GF-D8 (cell line): ENCODE data around the gene CLPX.
"Not testable (repeated sequence)": the region's sequence is repeated elsewhere in the genome, so short reads cannot be mapped to it uniquely, and the experiment has no call there.

Experiments used
- DNase-seq: peaks from one replicate; lab custom pipeline; 2025; lab: John Stamatoyannopoulos, UW

Gene CLPX

DNA sequence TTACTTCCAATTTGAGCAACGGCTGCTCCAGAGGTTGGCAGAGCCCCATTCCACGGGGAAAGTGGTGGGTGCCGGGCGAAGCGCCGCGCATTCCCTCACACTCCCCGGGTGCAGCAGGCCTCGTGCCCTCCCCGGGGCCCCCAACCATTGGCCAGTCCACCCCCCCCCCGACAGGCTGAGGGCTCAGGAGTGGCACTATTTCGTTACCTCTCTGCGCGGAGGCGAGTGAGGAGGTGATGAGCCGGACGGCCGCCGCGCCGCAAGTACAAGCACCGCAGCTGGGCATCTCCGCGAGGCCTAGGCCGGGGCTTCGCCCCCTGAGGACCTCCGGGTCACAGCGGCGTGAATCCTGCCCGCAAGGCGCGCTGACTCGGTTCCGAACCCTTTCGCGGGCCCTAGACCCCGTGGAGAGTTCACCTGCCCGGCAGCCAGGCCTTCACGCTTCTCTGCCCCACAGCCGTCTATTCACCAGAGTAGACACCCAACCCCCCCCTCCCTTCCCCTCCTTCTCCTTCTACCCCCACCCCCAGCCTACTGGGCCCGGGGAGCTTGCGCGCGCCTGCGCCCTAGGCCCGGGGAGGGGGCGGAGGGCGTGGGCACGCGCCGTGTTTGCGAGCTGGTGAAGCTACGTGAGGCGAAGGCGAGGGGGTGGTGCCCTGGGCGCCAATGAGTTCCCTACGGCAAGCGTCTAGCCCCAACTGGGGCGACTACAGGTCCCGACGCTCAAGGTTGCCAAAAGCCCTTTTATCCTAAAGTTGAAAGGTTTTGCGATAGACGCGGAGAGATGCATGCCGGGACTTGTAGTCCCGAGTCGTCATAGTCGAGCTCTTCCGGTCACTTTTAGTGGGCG lies at the start of gene CLPX:
Gene CLPX, minus strand, starts transcription at position 475 of the 850 bp plus-strand sequence. Its CDS starts 189 bp downstream, at position 286.
- DNase-seq, result peak; percentile 93

- no peak for DNase-seq
Measured at GRCh38 chr15:65233696-65234095, 48.6 kb upstream of the CLPX start.

GRCh38 chr15:65232520-65232919 lies 47.4 kb upstream of the CLPX start:
- no peak for DNase-seq

DNA sequence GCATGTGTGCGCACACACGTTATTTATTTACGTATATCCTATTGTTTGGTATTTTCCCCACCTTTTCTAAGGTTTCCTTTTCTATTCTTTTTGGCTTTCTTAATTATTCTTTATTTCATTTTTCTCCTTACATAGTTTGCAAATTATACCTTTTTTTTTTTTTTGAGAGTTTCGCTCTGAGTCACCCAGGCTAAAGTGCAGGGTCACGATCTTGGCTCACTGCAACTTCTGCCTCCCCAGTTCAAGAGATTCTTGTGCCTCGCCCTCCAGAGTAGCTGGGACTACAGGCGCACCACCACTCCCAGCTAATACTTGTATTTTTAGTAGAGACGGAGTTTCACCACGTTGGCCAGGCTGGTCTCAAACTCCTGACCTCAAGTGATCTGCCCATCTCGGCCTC lies 46.2 kb upstream of the CLPX start:
- no peak for DNase-seq

DNA sequence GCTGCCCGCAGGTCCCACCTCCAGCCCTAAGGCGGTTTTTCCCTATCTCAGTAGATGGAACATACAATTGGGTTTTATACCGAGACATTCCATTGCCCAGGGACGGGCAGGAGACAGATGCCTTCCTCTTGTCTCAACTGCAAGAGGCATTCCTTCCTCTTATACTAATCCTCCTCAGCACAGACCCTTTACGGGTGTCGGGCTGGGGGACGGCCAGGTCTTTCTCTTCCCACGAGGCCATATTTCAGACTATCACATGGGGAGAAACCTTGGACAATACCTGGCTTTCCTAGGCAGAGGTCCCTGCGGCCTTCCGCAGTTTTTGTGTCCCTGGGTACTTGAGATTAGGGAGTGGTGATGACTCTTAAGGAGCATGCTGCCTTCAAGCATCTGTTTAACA lies 41.8 kb upstream of the CLPX start:
- DNase-seq, result not testable (repeated sequence)

- DNase-seq, result no peak
Measured at GRCh38 chr15:65226221-65226620, 41.1 kb upstream of the CLPX start.

DNA sequence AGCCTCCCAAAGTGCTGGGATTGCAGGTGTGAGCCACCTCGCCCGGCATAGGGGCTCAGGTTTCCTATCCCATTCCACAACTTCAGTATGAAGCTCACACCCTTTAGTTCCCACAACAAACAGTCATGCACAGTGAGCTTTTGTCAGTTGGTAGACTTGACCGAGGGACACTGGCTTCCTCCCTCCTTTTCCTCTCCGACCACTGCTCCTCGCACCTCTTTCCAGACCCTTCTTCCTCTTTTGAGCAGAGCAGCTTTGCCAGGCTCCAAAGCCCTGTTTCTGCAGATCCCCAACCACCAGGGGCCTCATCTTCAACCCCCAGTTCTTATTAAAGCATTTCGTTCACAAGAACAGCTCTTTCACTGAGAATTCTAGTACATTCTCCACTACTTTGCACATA lies 38.9 kb upstream of the CLPX start:
- DNase-seq, result no peak

- DNase-seq, result no peak
Measured at GRCh38 chr15:65222891-65223290, 37.7 kb upstream of the CLPX start.

DNA sequence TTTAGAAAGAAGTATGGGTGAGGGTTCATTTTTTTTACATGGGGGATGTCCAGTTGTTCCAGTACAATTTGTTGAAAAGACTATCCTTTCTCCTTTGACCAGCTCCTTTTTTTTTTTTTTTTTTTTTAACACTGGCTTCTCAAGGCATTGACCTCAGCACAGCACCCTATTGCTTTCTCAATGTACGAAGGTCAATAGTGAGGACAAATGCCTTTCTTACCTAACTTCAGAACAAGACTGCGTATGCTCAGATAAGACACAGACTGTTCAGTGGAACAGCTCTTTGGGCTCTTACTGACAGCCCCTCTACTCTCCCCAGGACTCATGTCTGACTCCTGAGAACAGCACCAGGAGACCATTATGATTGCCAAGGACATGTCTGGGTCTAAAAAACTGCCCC lies 36.6 kb upstream of the CLPX start:
- DNase-seq, result no peak

GRCh38 chr15:65219137-65219536 lies 34.0 kb upstream of the CLPX start:
- DNase-seq, result no peak

GRCh38 chr15:65217526-65218482 lies 32.7 kb upstream of the CLPX start:
- DNase-seq, result no peak

- no peak for DNase-seq
Measured at GRCh38 chr15:65215496-65215895, 30.4 kb upstream of the CLPX start.

- DNase-seq, result no peak
Measured at GRCh38 chr15:65214010-65214409, 28.9 kb upstream of the CLPX start.

DNA sequence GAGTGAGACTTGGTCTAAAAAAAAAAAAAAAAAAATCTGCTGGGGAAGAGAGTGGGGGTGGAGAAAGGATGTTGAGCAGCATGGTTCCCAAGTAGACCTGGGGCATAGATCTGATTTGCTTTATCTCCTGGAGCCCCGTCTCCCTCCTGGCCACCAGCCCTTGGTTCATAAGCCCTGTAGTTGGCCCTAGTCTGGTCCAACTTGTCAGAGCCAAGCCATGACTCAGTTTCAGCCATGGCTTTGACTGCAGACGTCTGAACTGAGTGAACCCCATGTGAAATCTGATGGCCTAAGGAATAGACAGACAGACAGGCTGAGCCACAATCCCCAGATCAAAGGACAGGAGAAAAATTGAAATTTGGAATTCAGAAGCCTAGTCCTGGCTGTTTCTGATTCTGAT lies 28.1 kb upstream of the CLPX start:
- no peak for DNase-seq

GRCh38 chr15:65212097-65212496 lies 27.0 kb upstream of the CLPX start:
- no peak for DNase-seq

- DNase-seq, result no peak
Measured at GRCh38 chr15:65211482-65211982, 26.4 kb upstream of the CLPX start.

- no peak for DNase-seq
Measured at GRCh38 chr15:65210770-65211481, 25.8 kb upstream of the CLPX start, which contains the start of gene CILP. TSS of gene CILP (minus strand) at chr15:65211473. CDS start at chr15:65209755, 1,718 bp downstream.

DNA sequence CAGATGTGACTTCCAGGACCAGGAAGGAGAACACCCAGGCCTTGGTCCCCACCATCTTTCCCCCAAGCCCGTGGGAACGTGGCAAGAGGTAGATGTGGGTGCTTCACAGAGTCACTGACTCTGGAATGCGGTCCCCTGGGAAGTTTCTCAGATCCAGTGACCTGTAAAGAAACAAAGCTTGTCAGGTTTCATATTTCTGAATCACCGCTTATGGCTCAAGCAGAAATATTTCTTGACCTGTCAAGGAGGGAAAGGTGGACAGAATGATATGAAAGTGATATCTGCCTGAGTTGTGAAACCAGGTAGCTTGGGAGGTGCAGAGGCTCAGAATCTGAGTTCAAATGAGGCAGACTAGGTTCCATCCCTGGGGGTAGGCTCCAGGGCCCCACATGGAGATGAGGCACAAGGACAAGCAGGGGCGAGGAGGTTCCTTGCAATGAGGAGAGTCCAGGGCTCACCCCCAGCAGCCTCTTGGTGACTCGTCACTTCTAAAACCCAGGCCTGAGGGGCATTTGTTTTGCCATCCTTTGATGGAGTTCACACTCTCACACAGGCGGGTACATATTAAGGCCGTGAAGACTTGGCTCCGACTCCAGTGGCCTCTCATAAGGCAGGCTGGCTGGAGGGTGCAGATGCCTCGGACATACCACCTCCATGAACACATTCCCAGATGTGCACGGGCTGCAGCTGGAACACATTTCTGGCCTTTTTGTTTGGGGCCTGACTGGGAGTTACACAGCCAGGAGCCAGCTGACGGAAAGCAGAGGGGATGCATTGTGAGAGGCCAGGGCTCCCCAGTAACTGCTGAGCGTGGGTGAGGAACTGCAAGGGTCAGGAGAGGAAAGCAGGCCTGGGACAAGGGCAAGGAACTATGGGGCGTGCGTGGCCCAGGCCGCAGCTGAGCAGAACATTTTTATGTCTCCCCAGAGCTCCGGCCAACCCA lies 24.8 kb upstream of the CLPX start:
- DNase-seq, result no peak

- no peak for DNase-seq
Measured at GRCh38 chr15:65208647-65209046, 23.5 kb upstream of the CLPX start.

DNA sequence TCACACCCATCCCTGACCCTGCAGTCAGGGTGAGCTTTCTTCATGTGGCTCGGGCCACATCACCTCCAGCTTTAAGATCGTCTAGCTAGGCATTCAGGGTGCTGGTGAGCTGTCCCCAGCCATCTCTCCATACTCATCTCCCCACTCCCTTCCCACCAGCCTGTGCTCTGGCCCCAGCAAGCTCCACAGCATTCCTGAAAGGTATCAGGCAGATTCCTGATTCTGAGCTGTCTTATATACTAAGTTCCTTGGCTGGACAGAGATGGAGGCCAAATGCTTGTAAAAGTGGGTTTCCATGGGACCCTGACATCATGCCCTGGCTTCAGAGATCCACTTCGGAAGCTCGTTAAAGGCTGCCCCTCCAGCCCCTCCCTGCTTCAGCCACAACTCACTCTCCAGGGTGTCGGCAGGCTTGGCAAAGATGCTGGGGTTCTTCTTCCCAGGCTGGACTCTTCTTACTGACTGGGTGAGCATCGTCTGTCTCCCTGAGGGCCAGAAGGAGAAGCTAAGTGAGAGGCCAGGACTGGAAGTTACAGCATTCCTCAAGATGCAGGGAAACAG lies 22.2 kb upstream of the CLPX start:
- no peak for DNase-seq
